Left ventricle myocardium inferior (tissue), 1 donor: ENCODE results near the gene BCAR3. TPM values are rescaled to one million over a fixed set of nuclear protein-coding genes. Genes with fewer than 3 reads are reported as not detected.

Experiments
- DNase-seq: peaks from one replicate; pipeline ENCODE4 v3.0.0-alpha.2; 2020
- H3K27ac ChIP-seq: fragments of 200-600 bp; replicated peaks from 2 replicates; pipeline ENCODE4 v1.8.0; 2021
- H3K27me3 ChIP-seq: fragments of 200-600 bp; 2 replicates; pipeline ENCODE4 v1.8.0; 2021; ENCODE audit warnings: low read depth
- H3K36me3 ChIP-seq: fragments of 200-600 bp; 2 replicates; pipeline ENCODE4 v1.8.0; 2021
- H3K4me1 ChIP-seq: fragments of 200-600 bp; 2 replicates; pipeline ENCODE4 v1.8.0; 2021
- H3K4me3 ChIP-seq: fragments of 200-600 bp; 2 replicates; pipeline ENCODE4 v1.8.0; 2021; ENCODE audit warnings: mild to moderate bottlenecking, moderate library complexity
- H3K9me3 ChIP-seq: fragments of 200-600 bp; replicated peaks from 2 replicates; pipeline ENCODE4 v1.8.0; 2021
- intact Hi-C: fragments of 100-400 bp; cut with micrococcal nuclease; formaldehyde crosslinking; loops from one replicate; pipeline ENCODE4 v1.11.0; 2022
- total RNA-seq: library from RNA; stranded (reverse); fragmentation: NEBNext Ultra II Directional; extraction: Animal tissue kit (Norgen Biotek cat#: 25700); gene quantifications from one replicate; pipeline ENCODE4 v1.2.1, GENCODE V29; 2021
- TF ChIP-seq, protein P1 (sequence below): fragments of 200-600 bp; IDR thresholded peaks from 2 replicates; pipeline ENCODE4 v1.8.0; 2021; ENCODE audit warnings: antibody characterized with exemption, mild to moderate bottlenecking, borderline replicate concordance
- donor health status: DM: no; HTN: yes; CAD: no; lungs with severe emphysema.

BCAR3 gene
- total RNA-seq, 1 donor from 2014 or later, result 23.5 TPM

DNA sequence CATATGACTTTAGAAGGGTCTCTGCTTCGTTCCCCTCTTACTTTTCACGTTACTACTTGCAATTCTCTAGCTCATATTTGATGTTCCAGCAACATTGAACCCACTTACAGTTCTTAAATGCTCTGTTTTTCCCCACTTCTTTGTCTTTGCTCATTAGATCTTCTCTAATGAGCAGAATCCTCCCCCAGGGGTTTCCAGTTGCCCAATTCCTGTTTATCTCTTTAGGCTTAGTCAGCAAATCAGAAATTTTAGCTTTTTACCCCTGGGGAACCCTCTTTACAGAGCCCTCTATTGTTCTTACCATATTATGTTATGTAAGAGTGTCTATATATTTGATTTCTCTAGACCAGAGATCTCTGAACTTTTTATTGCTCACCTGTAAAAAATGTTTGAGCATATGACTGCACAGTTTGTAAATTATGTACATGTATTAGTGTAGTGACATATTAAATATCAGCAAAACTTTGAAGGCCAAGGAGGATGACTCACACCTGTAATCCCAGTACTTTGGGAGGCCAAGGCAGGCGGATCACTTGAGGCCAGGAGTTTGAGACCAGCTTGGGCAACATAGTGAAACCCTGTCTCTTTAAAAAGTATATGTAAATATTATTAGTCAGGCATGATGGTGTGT is 162.3 kb downstream of the BCAR3 start:
- H3K9me3 ChIP-seq, result no peaks in the 10 kb centered on the region
- no peak for DNase-seq
- TF ChIP-seq, protein P1, sequence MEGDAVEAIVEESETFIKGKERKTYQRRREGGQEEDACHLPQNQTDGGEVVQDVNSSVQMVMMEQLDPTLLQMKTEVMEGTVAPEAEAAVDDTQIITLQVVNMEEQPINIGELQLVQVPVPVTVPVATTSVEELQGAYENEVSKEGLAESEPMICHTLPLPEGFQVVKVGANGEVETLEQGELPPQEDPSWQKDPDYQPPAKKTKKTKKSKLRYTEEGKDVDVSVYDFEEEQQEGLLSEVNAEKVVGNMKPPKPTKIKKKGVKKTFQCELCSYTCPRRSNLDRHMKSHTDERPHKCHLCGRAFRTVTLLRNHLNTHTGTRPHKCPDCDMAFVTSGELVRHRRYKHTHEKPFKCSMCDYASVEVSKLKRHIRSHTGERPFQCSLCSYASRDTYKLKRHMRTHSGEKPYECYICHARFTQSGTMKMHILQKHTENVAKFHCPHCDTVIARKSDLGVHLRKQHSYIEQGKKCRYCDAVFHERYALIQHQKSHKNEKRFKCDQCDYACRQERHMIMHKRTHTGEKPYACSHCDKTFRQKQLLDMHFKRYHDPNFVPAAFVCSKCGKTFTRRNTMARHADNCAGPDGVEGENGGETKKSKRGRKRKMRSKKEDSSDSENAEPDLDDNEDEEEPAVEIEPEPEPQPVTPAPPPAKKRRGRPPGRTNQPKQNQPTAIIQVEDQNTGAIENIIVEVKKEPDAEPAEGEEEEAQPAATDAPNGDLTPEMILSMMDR, result no peak
- peaks cover 3% of the 10 kb centered on the region for H3K36me3 ChIP-seq
- intact Hi-C loops, result no loop called here
- H3K27ac ChIP-seq, result no peak overlapping the region
- no peaks in the 10 kb centered on the region for H3K27me3 ChIP-seq
- no peak overlapping the region for H3K4me3 ChIP-seq
- H3K4me1 ChIP-seq, result no peaks in the 10 kb centered on the region

DNA sequence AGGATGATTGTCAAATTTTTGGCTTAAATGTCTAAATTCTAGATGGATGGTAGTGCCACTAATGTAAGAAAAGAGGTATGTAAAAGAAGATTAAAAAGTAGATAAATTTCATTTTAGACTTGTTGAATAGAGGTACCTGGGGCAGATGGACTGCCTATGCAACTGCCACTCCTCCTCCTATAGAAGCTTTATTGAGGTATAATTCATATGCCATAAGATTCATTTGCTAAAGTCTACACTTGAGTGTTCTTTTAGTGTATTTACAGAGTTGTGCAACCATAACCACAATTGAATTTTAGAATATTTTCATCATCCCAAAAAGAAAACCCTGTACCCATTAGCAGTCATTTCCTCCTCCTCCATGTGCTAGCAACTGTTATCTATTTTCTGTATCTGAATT is 163.1 kb downstream of the BCAR3 start:
- no peaks in the 10 kb centered on the region for H3K27me3 ChIP-seq
- H3K36me3 ChIP-seq, result peaks cover 3% of the 10 kb centered on the region
- intact Hi-C loops, result no loop called here
- H3K4me1 ChIP-seq, result no peaks in the 10 kb centered on the region
- TF ChIP-seq, protein P1, result no peak
- no peak for DNase-seq
- H3K9me3 ChIP-seq, result no peaks in the 10 kb centered on the region
- no peak overlapping the region for H3K4me3 ChIP-seq
- no peak overlapping the region for H3K27ac ChIP-seq

DNA sequence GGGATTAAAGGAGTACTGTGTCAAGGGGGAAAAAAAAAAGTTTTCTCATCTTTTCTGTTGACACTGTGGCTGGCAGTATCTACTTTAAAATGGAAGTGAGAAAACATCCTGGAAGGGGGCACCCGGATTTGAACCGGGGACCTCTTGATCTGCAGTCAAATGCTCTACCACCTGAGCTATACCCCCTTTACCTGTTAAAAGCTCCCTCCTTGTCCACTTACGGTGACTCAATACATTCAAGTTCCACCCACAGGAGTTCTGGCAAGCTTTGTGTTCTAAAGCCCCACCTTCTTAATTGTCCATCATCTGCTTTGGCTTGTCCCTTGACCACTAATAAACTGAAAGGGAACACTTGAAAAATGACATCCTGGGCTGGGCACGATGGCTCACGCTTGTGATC is 165.5 kb downstream of the BCAR3 start:
- DNase-seq, result no peak
- Histone ChIP-seq H3K36me3 (no peaks in the 10 kb centered on the region), H3K9me3 (no peaks in the 10 kb centered on the region), H3K4me1 (no peaks in the 10 kb centered on the region), H3K4me3 (no peak overlapping the region), H3K27ac (no peak overlapping the region), H3K27me3 (no peaks in the 10 kb centered on the region)
- intact Hi-C loops, result no loop called here
- TF ChIP-seq, protein P1, result no peak

Other genes with a start within 250 kb of the BCAR3 start
- gene FNBP1L, start 233.7 kb downstream of the BCAR3 start, total RNA-seq, result 28.0 TPM
- 40.0 TPM for gene DNTTIP2, start 197.4 kb upstream of the BCAR3 start, total RNA-seq
- gene GCLM, start 227.6 kb upstream of the BCAR3 start, total RNA-seq, result 11.4 TPM